ENCODE results near the gene UQCRQ. TPM values are rescaled to one million over a fixed set of nuclear protein-coding genes. Genes with fewer than 3 reads are reported as not detected.

Gene UQCRQ
- total and polyA plus RNA-seq, 9 of the 15 experiments (the other 6 are each of a cell fraction or from before 2014, with no cell fraction given): 235 to 2,421 (median 883) TPM

GRCh38 chr5:132829742-132830435, 36.6 kb upstream of the UQCRQ start (continued):
- TF ChIP-seq ZNF436 (CRISPR knock-in tag; IDR thresholded peaks at IDR 0.05): no peak
- TF ChIP-seq MYBL2 (IDR thresholded peaks at IDR 0.05; ENCODE audit: low read depth): no peak
- TF ChIP-seq MYBL2 (CRISPR knock-in tag; IDR thresholded peaks at IDR 0.05; ENCODE audit: borderline replicate concordance): no peak
- TF ChIP-seq YBX1 (IDR thresholded peaks at IDR 0.05): no peak
- no peak for TF ChIP-seq ZNF280B (CRISPR knock-in tag; IDR thresholded peaks at IDR 0.05)
- 0 out of 2 replicates have a peak, but pooled peaks have one; percentile 39 for TF ChIP-seq HDAC2 (IDR thresholded peaks at IDR 0.05)
- TF ChIP-seq SNRNP70 (optimal IDR thresholded peaks at IDR 0.05; ENCODE audit: low read depth, low read length): no peak
- TF ChIP-seq MTA2 (IDR thresholded peaks at IDR 0.05; ENCODE audit: low read depth): no peak; the same call in 1 of the 2 replicates
- no peak for TF ChIP-seq BRCA1 (IDR thresholded peaks at IDR 0.05)
- TF ChIP-seq BRCA1 (CRISPR knock-in tag; IDR thresholded peaks at IDR 0.05): no peak
- no peak for TF ChIP-seq ZNF586 (CRISPR knock-in tag; conservative IDR thresholded peaks at IDR 0.05)
- TF ChIP-seq ZNF77 (CRISPR knock-in tag; IDR thresholded peaks at IDR 0.05): no peak
- no peak for TF ChIP-seq ATF3 (IDR thresholded peaks at IDR 0.05)
- TF ChIP-seq ATF3 (CRISPR knock-in tag; conservative IDR thresholded peaks at IDR 0.05): no peak
- no peak for TF ChIP-seq SETDB1 (IDR thresholded peaks at IDR 0.05; ENCODE audit: low read length)
- no peak for TF ChIP-seq RNF219 (CRISPR knock-in tag; IDR thresholded peaks at IDR 0.05)
- TF ChIP-seq HBP1 (CRISPR knock-in tag; IDR thresholded peaks at IDR 0.05): no peak
- no peak for TF ChIP-seq RBM14 (IDR thresholded peaks at IDR 0.05; ENCODE audit: borderline replicate concordance, insufficient read depth, low read depth, low read length)
- TF ChIP-seq MEIS2 (IDR thresholded peaks at IDR 0.05; ENCODE audit: partially characterized antibody): no peak
- TF ChIP-seq ZFP36 (IDR thresholded peaks at IDR 0.05; ENCODE audit: low read depth, low read length, partially characterized antibody): no peak
- peak; percentile 92; the same call in 1 of the 2 replicates for TF ChIP-seq ZNF282 (CRISPR knock-in tag; IDR thresholded peaks at IDR 0.05)
- no peak for TF ChIP-seq RBM25 (IDR thresholded peaks at IDR 0.05; ENCODE audit: low read depth, low read length, severe bottlenecking)
- no peak for TF ChIP-seq TEAD4 (IDR thresholded peaks at IDR 0.05; ENCODE audit: low read length)
- 0 out of 2 replicates have a peak, but pooled peaks have one; percentile 59 for TF ChIP-seq TEAD4 (CRISPR knock-in tag; IDR thresholded peaks at IDR 0.05; ENCODE audit: borderline replicate concordance)
